SK-N-SH (cell line): Measurements from ENCODE around the gene ROPN1. TPM values are rescaled to one million over a fixed set of nuclear protein-coding genes. Genes with fewer than 3 reads are reported as not detected.

Experiments used
- CTCF ChIA-PET: fragments of 300-600, 350-600 bp; formaldehyde crosslinking; extraction: SDS; loops from one replicate; lab custom pipeline; 2021; lab: Yijun Ruan, JAX
- POLR2A ChIA-PET: fragments of 350-600 bp; sonication (Branson Sonifier 250); formaldehyde crosslinking; extraction: SDS; loops from one replicate; lab custom pipeline; 2020; ENCODE audit warnings: antibody characterized with exemption, inconsistent platforms; lab: Yijun Ruan, JAX
- DNase-seq: peaks from one replicate; pipeline ENCODE4 v3.0.0; 2012
- H2AFZ ChIP-seq: fragments of 200-600 bp; sonication (generic); 2 replicates; pipeline ENCODE4 v1.8.1; 2016; ENCODE audit warnings: antibody characterized with exemption, mild to moderate bottlenecking, low read depth
- H3F3A ChIP-seq: fragments of 200-600 bp; sonication (generic); replicated peaks from 2 replicates; pipeline ENCODE3; 2016; ENCODE audit warnings: antibody characterized with exemption, mild to moderate bottlenecking; ENCODE audit not compliant: insufficient read depth
- H3K27ac ChIP-seq, 2 experiments: fragments of 200-500 bp in 1 of 2; fragments of 200-600 bp in 1 of 2; sonication (Bioruptor generic) in 1 of 2; sonication (generic), shearing (Covaris generic) in 1 of 2; 2 replicates each; pipeline versions ENCODE4 v1.5.1 to v1.6.1; 2014 to 2016; ENCODE audit warnings: low read depth in 2 of 2, inconsistent platforms in 1 of 2, low read length in 1 of 2, mild to moderate bottlenecking in 1 of 2, mixed read lengths in 1 of 2
- H3K27me3 ChIP-seq: fragments of 200-600 bp; sonication (generic), shearing (Covaris generic); 2 replicates; pipeline ENCODE4 v1.6.1; 2016; ENCODE audit warnings: mixed run types; ENCODE audit not compliant: insufficient read depth
- H3K36me3 ChIP-seq, 2 experiments: fragments of 200-500 bp in 1 of 2; fragments of 200-600 bp in 1 of 2; sonication (Bioruptor generic) in 1 of 2; sonication (generic) in 1 of 2; replicated peaks in 1 of 2; 2 replicates each; pipeline versions ENCODE3 to v1.5.1; 2014 to 2016; ENCODE audit warnings: low read length in 1 of 2, mild to moderate bottlenecking in 1 of 2; ENCODE audit not compliant: insufficient read depth in 2 of 2, control insufficient read depth in 1 of 2
- H3K4me1 ChIP-seq, 2 experiments: fragments of 200-500 bp in 1 of 2; fragments of 200-600 bp in 1 of 2; sonication (Bioruptor generic) in 1 of 2; sonication (generic), shearing (Covaris generic) in 1 of 2; 2 replicates each; pipeline versions ENCODE4 v1.5.1 to v1.6.1; 2014 to 2016; ENCODE audit warnings: low read depth in 1 of 2, low read length in 1 of 2, mixed run types in 1 of 2; ENCODE audit not compliant: insufficient read depth in 2 of 2, control insufficient read depth in 1 of 2
- H3K4me2 ChIP-seq: fragments of 200-600 bp; sonication (generic), shearing (Covaris generic); 2 replicates; pipeline ENCODE4 v1.6.1; 2017; ENCODE audit warnings: mixed run types
- H3K4me3 ChIP-seq, 2 experiments: fragments of 200-500 bp in 1 of 2; fragments of 200-600 bp in 1 of 2; sonication (Bioruptor generic) in 1 of 2; sonication (generic), shearing (Covaris generic) in 1 of 2; 2 replicates each; pipeline versions ENCODE4 v1.5.1 to v1.8.1; 2014 to 2016; ENCODE audit warnings: low read depth in 2 of 2, inconsistent platforms in 1 of 2, low read length in 1 of 2, mild to moderate bottlenecking in 1 of 2, mixed read lengths in 1 of 2, moderate library complexity in 1 of 2
- H3K79me2 ChIP-seq: fragments of 200-600 bp; sonication (generic); 2 replicates; pipeline ENCODE4 v1.8.1; 2017; ENCODE audit warnings: mild to moderate bottlenecking; ENCODE audit not compliant: insufficient read depth
- H3K9ac ChIP-seq: fragments of 200-600 bp; sonication (generic); 2 replicates; pipeline ENCODE4 v1.6.1; 2017; ENCODE audit warnings: mixed run types
- H3K9me2 ChIP-seq: fragments of 200-600 bp; sonication (generic); 2 replicates; pipeline ENCODE4 v1.6.1; 2017; ENCODE audit warnings: mixed run types
- H3K9me3 ChIP-seq: fragments of 200-600 bp; sonication (generic); 2 replicates; pipeline ENCODE4 v1.6.1; 2017; ENCODE audit warnings: mixed run types, mild to moderate bottlenecking, moderate library complexity
- H4K20me1 ChIP-seq: fragments of 200-600 bp; sonication (generic); 2 replicates; pipeline ENCODE4 v1.6.1; 2017; ENCODE audit warnings: mild to moderate bottlenecking, mixed run types; ENCODE audit not compliant: insufficient read depth
- FOSL2 ChIP-seq: IDR thresholded peaks from 2 replicates; pipeline ENCODE4 v1.4.0; 2012; ENCODE audit warnings: low read depth, mild to moderate bottlenecking, moderate library complexity, borderline replicate concordance
- FOXM1 ChIP-seq: IDR thresholded peaks from 2 replicates; pipeline ENCODE4 v1.4.0; 2012; ENCODE audit warnings: low read depth, mild to moderate bottlenecking
- MEF2A ChIP-seq: IDR thresholded peaks from 2 replicates; pipeline ENCODE4 v1.4.0; 2012; ENCODE audit warnings: low read depth, borderline replicate concordance
- PBX3 ChIP-seq: IDR thresholded peaks from 2 replicates; pipeline ENCODE4; 2012
- POLR2AphosphoS5 ChIP-seq: IDR thresholded peaks from 2 replicates; pipeline ENCODE4 v1.6.1; 2012; ENCODE audit warnings: low read depth, low read length
- RCOR1 ChIP-seq: fragments of 150-350 bp; IDR thresholded peaks from 2 replicates; pipeline ENCODE4 v1.6.1; 2017; ENCODE audit warnings: antibody characterized with exemption, low read length
- TAF1 ChIP-seq: IDR thresholded peaks from 2 replicates; pipeline ENCODE4 v1.6.1; 2012; ENCODE audit warnings: low read depth, mild to moderate bottlenecking, low read length, moderate library complexity, borderline replicate concordance
- TCF12 ChIP-seq: IDR thresholded peaks from 2 replicates; pipeline ENCODE4 v1.4.0; 2012
- TEAD4 ChIP-seq: IDR thresholded peaks from 2 replicates; pipeline ENCODE4 v1.4.0; 2012; ENCODE audit warnings: mild to moderate bottlenecking, borderline replicate concordance; ENCODE audit not compliant: insufficient read depth
- USF1 ChIP-seq: IDR thresholded peaks from 2 replicates; pipeline ENCODE4 v1.4.0; 2012; ENCODE audit warnings: low read depth, borderline replicate concordance
- YY1 ChIP-seq: IDR thresholded peaks from 2 replicates; pipeline ENCODE4 v1.4.0; 2012; ENCODE audit warnings: low read depth, mild to moderate bottlenecking
- WGBS: methylation state at CpG from one replicate; pipeline ENCODE4 v1.1.6; 2017; ENCODE audit warnings: low lambda C conversion rate; 5-methylcytosine and 5-hydroxymethylcytosine counted together
- polyA plus RNA-seq, 3 experiments: library from polyadenylated mRNA; depleted of rRNA; stranded (reverse); fragments of >200 nt; gene quantifications; 2 replicates each; pipeline ENCODE4 v1.2.3, GENCODE V29; 2012
- TF ChIP-seq, protein P1 (sequence below): fragments of 150-350 bp; IDR thresholded peaks from 2 replicates; pipeline ENCODE4 v1.6.1; 2016; ENCODE audit warnings: mild to moderate bottlenecking, low read depth, low read length
- TF ChIP-seq, protein P2 (sequence below): IDR thresholded peaks from 2 replicates; pipeline ENCODE4 v1.4.0; 2012; ENCODE audit warnings: low read depth, borderline replicate concordance

The ROPN1 gene
- polyA plus RNA-seq, 1 of the 3 experiments (the other 2 are of a cell fraction) = 0.05 TPM

DNA sequence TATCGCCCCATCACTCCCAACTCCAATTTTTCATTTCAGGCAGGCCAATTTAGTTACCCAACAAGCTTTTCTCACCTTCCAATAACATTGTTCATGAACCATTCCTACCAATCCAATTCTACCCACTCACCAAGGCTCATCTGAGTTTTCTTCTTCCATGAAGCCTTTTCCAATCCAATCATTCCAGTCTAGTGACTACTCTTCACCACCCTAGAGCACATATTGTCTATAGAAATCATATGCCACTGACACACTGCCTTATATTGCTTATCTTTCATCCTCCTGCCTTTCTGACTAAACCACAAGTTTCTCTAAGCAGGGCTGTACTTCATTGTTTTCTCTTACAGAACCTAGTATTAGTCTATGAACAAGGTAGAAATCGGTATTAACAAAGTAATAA, 42.3 kb downstream of the ROPN1 start:
- H3K4me3 ChIP-seq = no peak overlapping the region
- H4K20me1 ChIP-seq = no peaks in the 10 kb centered on the region
- no peaks in the 10 kb centered on the region for H3K9me2 ChIP-seq
- peaks cover 16% of the 10 kb centered on the region for H3F3A ChIP-seq
- CTCF ChIA-PET = no interaction called here
- H2AFZ ChIP-seq = no peak overlapping the region
- H3K4me2 ChIP-seq = no peak overlapping the region
- no peak for DNase-seq
- H3K9me3 ChIP-seq = no peaks in the 10 kb centered on the region
- no peak overlapping the region for H3K9ac ChIP-seq
- peaks cover 14% of the 10 kb centered on the region; the same call in 1 of the 2 replicates for H3K79me2 ChIP-seq
- 98% methylated on average over 2 of the region's 2 CpGs for WGBS
- peak; percentile 10; the same call in 1 of the 2 replicates for TF ChIP-seq TCF12
- TF ChIP-seq YY1 = no peak
- peak; percentile 26; the same call in 1 of the 2 replicates for TF ChIP-seq FOSL2
- no peak for TF ChIP-seq TEAD4
- TF ChIP-seq, all 33 proteins: peak for 2
- Histone ChIP-seq H3K36me3 (peaks cover 82 to 96% of the 10 kb centered on the region in 2 experiments), H3K4me1 (no peaks in the 10 kb centered on the region), H3K27ac (peak overlapping the region in 1 of 2 experiments; percentile 24; a peak in 2 of 4 replicates), H3K27me3 (no peaks in the 10 kb centered on the region)
- POLR2A ChIA-PET = no interaction called here

GRCh38 chr3:123948449-123948848, 43.5 kb downstream of the ROPN1 start:
- DNase-seq = no peak
- Histone ChIP-seq H3K9ac (no peak overlapping the region), H3K4me2 (no peak overlapping the region), H3K4me1 (no peaks in the 10 kb centered on the region), H4K20me1 (no peaks in the 10 kb centered on the region), H3K36me3 (peaks cover 83 to 96% of the 10 kb centered on the region in 2 experiments), H3K4me3 (no peak overlapping the region), H3K79me2 (peaks cover 7% of the 10 kb centered on the region; the same call in 1 of the 2 replicates), H3K27me3 (no peaks in the 10 kb centered on the region), H3F3A (peaks cover 18% of the 10 kb centered on the region), H3K27ac (no peak overlapping the region), H3K9me3 (no peaks in the 10 kb centered on the region), H2AFZ (no peak overlapping the region), H3K9me2 (no peaks in the 10 kb centered on the region)
- WGBS = 98% methylated on average over 9 of the region's 9 CpGs
- TF ChIP-seq MEF2A (no peak), FOSL2 (no peak), USF1 (no peak), TAF1 (no peak), POLR2AphosphoS5 (no peak), PBX3 (no peak), RCOR1 (no peak), FOXM1 (no peak)
- TF ChIP-seq, protein P1, sequence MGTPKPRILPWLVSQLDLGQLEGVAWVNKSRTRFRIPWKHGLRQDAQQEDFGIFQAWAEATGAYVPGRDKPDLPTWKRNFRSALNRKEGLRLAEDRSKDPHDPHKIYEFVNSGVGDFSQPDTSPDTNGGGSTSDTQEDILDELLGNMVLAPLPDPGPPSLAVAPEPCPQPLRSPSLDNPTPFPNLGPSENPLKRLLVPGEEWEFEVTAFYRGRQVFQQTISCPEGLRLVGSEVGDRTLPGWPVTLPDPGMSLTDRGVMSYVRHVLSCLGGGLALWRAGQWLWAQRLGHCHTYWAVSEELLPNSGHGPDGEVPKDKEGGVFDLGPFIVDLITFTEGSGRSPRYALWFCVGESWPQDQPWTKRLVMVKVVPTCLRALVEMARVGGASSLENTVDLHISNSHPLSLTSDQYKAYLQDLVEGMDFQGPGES = no peak
- TF ChIP-seq, protein P2, sequence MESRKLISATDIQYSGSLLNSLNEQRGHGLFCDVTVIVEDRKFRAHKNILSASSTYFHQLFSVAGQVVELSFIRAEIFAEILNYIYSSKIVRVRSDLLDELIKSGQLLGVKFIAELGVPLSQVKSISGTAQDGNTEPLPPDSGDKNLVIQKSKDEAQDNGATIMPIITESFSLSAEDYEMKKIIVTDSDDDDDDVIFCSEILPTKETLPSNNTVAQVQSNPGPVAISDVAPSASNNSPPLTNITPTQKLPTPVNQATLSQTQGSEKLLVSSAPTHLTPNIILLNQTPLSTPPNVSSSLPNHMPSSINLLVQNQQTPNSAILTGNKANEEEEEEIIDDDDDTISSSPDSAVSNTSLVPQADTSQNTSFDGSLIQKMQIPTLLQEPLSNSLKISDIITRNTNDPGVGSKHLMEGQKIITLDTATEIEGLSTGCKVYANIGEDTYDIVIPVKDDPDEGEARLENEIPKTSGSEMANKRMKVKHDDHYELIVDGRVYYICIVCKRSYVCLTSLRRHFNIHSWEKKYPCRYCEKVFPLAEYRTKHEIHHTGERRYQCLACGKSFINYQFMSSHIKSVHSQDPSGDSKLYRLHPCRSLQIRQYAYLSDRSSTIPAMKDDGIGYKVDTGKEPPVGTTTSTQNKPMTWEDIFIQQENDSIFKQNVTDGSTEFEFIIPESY = no peak
- CTCF ChIA-PET = no interaction called here
- POLR2A ChIA-PET = no interaction called here
